ENCODE results near the gene MRPS23. TPM values are rescaled to one million over a fixed set of nuclear protein-coding genes. Genes with fewer than 3 reads are reported as not detected.

Gene MRPS23
- 10 to 100 TPM; 42.6 to 69.7 TPM for total RNA-seq

DNA sequence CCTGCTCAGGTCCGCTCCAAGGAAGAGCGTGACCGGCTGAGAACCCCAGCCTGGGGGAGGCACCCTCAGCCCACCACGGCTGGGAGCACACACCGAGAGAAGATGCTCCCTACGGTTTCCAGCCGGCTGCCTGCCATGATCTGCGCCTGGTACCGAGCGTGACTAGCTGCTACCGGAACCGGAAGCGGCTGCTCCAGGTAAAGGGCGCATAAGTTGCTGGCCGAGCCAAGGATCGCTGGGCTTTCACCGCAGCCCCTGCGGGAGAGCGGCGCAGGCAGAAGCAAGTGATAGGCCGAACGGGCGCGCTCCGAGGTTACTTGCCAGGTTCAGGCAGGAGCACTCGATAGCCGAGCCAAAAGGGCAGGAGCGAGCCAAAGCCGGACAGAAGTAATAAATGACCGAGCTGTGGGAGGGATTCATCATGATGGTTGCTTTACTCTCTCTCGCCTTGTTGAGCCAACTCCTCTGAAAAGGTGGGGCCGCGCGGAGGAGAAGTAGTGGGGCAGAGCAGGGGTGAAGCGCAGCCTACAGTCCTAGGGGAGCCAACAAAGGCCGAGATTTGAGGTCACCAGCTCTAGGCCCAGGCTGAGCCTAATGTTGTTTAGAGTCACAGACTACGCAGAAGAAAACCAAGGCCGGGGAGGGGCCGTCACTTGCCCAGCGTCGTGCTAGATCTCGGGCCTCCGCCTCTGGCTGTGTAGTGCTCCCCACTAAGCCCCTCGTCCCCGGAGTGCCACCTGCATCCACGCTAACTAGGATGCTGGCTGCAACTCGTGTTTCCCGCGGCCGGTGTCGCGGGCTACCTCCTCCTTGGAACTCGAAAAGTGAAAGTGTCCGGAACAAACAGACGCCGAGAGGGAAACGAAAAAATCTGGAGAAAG is at the start of gene MRPS23:
Gene MRPS23, minus strand, starts transcription at position 171 of the 881 bp plus-strand sequence. Its CDS starts 34 bp downstream, at position 137.
- no peaks in the 10 kb centered on the region for H3K27me3 Mint-ChIP-seq
- POLR2A ChIA-PET = interaction anchor here (0.5 to 1.4 kb wide), 7 partner anchors 49 to 502 kb away, joined by 3 to 22 read pairs (median 4); partner anchors contain the start of genes SRSF1 and SUPT4H1
- peaks cover 22% of the 10 kb centered on the region for H3K36me3 Mint-ChIP-seq (ENCODE audit: low read depth)
- DNase-seq = peak; percentile 99
- H3K9me3 Mint-ChIP-seq (ENCODE audit: low read depth) = no peaks in the 10 kb centered on the region
- ATAC-seq = peak; percentile 91
- H3K27ac Mint-ChIP-seq = peak within 1 kb of the TSS; percentile 95
- intact Hi-C loops (cut with DNase I, micrococcal nuclease) = loop anchor here (1.0 to 10.0 kb wide), 13 partner anchors 105 to 1018 kb away; partner anchors contain the start of genes AKAP1 (in 2 of the 2), SRSF1 (in 2 of the 2), C17orf67 (in 1 of the 2) and CUEDC1 (in 1 of the 2)
- CTCF ChIA-PET = interaction anchor here (0.6 to 15.7 kb wide), 9 partner anchors 9 to 1016 kb away, joined by 3 to 249 read pairs (median 4); partner anchors contain the start of genes C17orf67, DGKE and SRSF1
- H3K4me3 Mint-ChIP-seq = peak within 1 kb of the TSS; percentile 98
- H3K4me1 Mint-ChIP-seq = peaks cover 30% of the 10 kb centered on the region

DNA sequence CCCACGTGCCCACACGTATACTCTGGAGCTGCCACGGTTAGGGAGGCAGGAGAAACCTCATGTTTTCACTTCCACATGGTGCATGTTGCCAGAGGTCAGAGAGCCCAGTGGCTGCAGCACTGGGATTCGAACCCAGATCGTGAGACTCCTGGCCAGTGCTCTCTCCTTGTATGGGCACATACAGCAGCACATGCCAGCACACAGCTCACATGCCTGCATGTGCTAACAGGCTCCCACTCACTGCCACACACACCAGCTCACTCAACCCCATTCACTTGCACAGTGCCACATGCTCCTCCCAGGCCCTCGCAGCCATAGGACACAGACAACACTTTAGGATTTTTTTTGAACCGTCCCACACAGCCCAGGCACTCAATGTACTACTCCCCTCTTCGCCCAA is 49.5 kb upstream of the MRPS23 start:
- Mint-ChIP-seq H3K27ac (no peak overlapping the region), H3K4me1 (peaks cover 3% of the 10 kb centered on the region), H3K4me3 (no peak overlapping the region), H3K36me3 (ENCODE audit: low read depth) (no peaks in the 10 kb centered on the region), H3K27me3 (no peaks in the 10 kb centered on the region), H3K9me3 (ENCODE audit: low read depth) (no peaks in the 10 kb centered on the region)
- POLR2A ChIA-PET = no interaction called here
- intact Hi-C loops (cut with DNase I, micrococcal nuclease) = no loop called here
- DNase-seq (no peak), ATAC-seq (no peak)
- CTCF ChIA-PET = interaction anchor here (1.0 to 1.4 kb wide), 2 partner anchors 66 to 100 kb away, joined by 3 to 5 read pairs; no protein-coding TSS in a partner anchor

DNA sequence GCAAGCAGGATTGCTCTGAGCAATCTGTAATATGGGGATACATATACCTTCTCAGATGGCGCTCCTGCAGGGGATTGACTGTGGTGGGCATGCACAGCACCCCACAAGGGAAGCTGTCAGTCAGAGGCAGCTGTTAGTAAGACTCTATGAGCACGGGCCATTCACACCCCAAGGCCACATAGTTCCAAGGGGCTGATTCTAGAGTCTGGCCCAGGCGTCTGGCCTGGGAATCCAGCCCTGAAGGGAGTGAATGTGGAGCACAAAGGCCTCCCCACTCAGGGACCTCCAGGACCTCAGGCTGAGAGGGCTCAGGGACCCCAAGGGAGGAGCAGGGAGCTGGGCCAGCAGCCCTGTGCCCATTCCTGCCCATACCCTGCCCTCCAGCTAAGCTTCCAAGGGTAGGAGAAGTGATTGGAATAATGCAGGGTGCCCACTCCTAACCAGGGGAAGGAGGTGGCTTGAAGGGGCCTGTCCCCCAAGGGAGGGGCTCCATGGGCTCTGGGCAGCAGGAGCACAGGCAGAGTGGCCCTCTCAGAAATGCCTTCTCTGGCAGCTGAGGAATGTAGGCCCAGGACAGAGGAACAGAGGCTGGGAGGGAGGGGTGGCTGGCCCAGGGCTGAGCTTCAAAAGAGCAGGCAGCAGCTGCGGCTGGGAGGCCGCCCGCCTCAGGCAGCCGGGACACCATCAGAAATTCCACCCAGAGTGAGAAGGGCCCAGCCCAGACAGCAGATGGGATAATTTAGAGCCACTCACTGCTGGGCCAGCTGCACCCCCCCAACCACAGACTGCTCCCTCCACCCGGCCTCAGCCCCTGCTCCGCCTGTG is 48.9 kb upstream of the MRPS23 start:
- DNase-seq (no peak), ATAC-seq (no peak)
- ChIA-PET POLR2A (interaction anchor here (0.6 kb wide), 1 partner anchor 49 kb away, joined by 3 read pairs; the partner anchor contains the start of gene MRPS23), CTCF (interaction anchor here (0.6 to 1.4 kb wide), 4 partner anchors 65 to 144 kb away, joined by 3 to 5 read pairs (median 4); no protein-coding TSS in a partner anchor)
- Mint-ChIP-seq H3K27me3 (no peaks in the 10 kb centered on the region), H3K4me3 (no peak overlapping the region), H3K9me3 (ENCODE audit: low read depth) (no peaks in the 10 kb centered on the region), H3K36me3 (ENCODE audit: low read depth) (no peaks in the 10 kb centered on the region), H3K27ac (no peak overlapping the region), H3K4me1 (peaks cover 3% of the 10 kb centered on the region)
- intact Hi-C loops (cut with DNase I, micrococcal nuclease) = no loop called here

DNA sequence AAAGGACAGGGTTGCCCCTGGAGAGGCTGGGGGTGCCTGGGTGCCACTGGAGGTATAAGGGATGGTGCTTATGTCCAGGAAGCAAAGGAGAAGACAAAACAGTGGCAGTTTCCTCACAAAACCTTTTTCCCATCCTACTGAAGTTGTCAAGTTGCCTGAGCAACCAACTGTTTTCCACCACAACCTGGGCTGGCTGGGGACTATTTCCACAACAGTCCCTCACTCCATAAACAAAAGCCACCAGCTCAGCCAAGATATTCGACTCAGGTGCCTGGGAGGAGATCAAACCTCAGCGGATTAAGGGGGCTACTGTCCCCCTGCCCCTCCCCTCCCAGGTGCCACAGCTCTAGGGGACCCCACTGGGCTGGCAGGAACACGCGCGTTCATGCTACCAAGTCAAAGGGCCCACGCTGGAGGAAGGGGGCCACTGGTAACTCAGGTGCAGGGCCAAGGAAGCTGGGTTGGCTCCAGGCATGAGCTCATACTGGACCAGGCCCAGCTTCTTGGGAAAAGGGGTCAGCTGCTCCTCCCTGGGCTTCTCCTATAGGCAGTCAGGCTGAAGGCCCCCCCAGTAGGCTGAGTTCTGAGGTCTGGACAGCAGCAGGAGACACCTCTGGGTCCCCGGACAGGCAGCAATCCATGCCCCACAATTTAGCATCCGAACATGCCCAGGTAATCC is 45.7 kb upstream of the MRPS23 start:
- no peaks in the 10 kb centered on the region for H3K27me3 Mint-ChIP-seq
- DNase-seq (no peak), ATAC-seq (no peak)
- H3K9me3 Mint-ChIP-seq (ENCODE audit: low read depth) = no peaks in the 10 kb centered on the region
- POLR2A ChIA-PET = no interaction called here
- H3K27ac Mint-ChIP-seq = no peak overlapping the region
- H3K4me3 Mint-ChIP-seq = no peak overlapping the region
- no peaks in the 10 kb centered on the region for H3K36me3 Mint-ChIP-seq (ENCODE audit: low read depth)
- CTCF ChIA-PET = interaction anchor here (0.7 to 6.3 kb wide), 3 partner anchors 17 to 102 kb away, joined by 3 to 65 read pairs (median 8); no protein-coding TSS in a partner anchor
- intact Hi-C loops (cut with DNase I, micrococcal nuclease) = no loop called here
- peaks cover 3% of the 10 kb centered on the region for H3K4me1 Mint-ChIP-seq

DNA sequence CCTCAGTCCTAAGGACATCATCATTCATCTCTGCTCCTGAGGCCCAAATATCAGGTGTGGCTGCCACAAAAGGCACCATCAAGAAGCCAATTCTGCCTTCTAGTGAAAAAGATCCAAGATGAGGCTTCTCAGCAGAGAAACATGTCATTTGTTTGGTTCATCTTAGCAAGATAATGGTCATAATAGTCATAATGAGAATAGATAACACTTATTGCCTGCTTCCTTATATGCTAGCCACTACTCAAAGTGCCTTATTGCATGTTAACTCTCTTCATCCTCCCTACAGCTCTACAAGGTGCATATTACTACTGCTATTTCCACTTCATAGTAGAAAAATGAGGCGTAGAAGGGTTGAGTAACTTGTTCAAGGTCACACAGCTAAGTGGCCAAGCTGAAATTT is 45.0 kb upstream of the MRPS23 start:
- Mint-ChIP-seq H3K27ac (no peak overlapping the region), H3K4me3 (no peak overlapping the region), H3K27me3 (no peaks in the 10 kb centered on the region), H3K4me1 (peaks cover 3% of the 10 kb centered on the region), H3K36me3 (ENCODE audit: low read depth) (no peaks in the 10 kb centered on the region), H3K9me3 (ENCODE audit: low read depth) (no peaks in the 10 kb centered on the region)
- ATAC-seq = no peak
- POLR2A ChIA-PET = no interaction called here
- intact Hi-C loops (cut with DNase I, micrococcal nuclease) = no loop called here
- CTCF ChIA-PET = interaction anchor here (1.7 to 6.3 kb wide), 2 partner anchors 16 to 103 kb away, joined by 8 to 65 read pairs; no protein-coding TSS in a partner anchor
- DNase-seq = no peak

DNA sequence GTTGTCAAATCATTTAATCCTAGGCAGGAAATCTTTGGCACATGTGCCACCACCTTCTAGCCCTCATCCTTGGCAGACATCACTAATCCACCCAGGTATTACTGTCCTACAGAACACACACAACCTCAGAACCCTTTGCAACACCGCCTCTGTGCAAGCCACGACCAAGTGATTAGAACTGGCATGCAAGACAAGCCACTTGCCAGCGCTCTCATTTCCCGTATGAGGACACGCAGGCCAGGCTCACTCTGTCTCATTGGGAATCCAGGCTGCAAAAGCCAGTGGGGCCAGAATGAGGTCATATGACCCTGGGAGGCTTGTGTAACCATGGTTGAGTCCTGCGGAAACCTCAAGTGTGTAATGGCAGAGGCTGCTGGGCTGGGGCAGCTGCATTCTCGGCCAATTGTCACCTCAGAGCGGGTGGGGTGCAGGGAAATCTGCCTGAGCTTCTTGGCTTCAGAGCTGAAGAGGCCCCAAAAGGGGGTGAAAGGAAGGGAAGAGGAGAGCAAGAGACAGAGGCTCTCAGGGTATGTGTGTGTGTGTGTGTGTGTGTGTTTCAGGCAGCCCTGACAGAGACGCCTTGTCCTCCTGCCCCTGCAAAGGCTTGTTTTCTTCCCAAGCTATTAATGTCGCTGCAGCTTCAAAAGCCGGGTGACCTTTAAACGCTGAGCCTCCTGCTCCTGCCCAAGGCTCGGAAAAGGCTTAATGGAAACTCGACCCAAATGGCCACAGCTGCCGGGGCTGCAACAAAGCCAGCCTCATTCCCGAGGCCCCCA is 43.2 kb upstream of the MRPS23 start:
- Mint-ChIP-seq H3K36me3 (ENCODE audit: low read depth) (no peaks in the 10 kb centered on the region), H3K27me3 (no peaks in the 10 kb centered on the region), H3K9me3 (ENCODE audit: low read depth) (no peaks in the 10 kb centered on the region), H3K4me1 (peaks cover 3% of the 10 kb centered on the region), H3K4me3 (no peak overlapping the region), H3K27ac (no peak overlapping the region)
- DNase-seq = no peak
- intact Hi-C loops (cut with DNase I, micrococcal nuclease) = loop anchor here (1.0 to 2.0 kb wide), 5 partner anchors 102 to 279 kb away; no protein-coding TSS in a partner anchor
- ChIA-PET CTCF (interaction anchor here (0.5 to 6.3 kb wide), 32 partner anchors 8 to 1080 kb away, joined by 3 to 65 read pairs (median 4); no protein-coding TSS in a partner anchor), POLR2A (no interaction called here)
- peak; percentile 14 for ATAC-seq

DNA sequence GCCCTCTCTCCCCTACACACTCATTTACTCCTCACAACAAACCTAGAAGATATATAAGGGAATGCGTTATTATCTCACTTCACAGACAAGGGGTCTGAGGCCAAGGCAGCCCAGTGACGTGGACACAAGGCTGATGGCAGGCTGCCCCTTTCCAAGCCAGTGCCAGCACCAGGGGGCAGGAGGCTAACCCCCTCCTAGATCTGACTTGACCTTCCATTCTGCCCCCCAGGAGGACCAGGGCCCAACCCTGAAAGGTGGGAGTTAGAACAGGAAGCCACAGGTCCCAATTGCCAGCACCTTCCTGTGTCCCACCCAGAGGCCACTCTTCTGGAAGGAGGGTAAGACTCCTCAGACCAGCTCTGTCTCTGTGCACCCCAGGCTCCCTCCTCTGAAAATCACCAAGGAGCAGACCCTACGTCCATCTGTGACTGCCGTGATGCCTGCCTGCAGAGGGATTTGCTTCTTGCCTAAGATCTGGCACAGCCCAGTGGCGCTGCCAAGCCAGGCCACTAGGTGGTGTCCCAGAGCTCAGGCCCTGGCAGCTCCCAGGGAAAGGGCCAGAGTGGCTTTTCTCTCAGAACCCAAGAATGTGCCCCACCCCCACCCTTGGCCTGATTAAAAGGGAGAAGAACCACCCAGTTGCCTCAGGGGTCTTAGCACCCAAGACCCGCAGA is 42.4 kb upstream of the MRPS23 start:
- H3K9me3 Mint-ChIP-seq (ENCODE audit: low read depth) = no peaks in the 10 kb centered on the region
- no peaks in the 10 kb centered on the region for H3K36me3 Mint-ChIP-seq (ENCODE audit: low read depth)
- ATAC-seq (peak; percentile 98), DNase-seq (peak; percentile 89)
- H3K4me3 Mint-ChIP-seq = no peak overlapping the region
- ChIA-PET CTCF (interaction anchor here (0.5 to 6.3 kb wide), 26 partner anchors 8 to 1081 kb away, joined by 3 to 65 read pairs (median 4); no protein-coding TSS in a partner anchor), POLR2A (no interaction called here)
- intact Hi-C loops (cut with DNase I, micrococcal nuclease) = loop anchor here (1.0 to 2.0 kb wide), 5 partner anchors 103 to 280 kb away; no protein-coding TSS in a partner anchor
- no peak overlapping the region for H3K27ac Mint-ChIP-seq
- peaks cover 3% of the 10 kb centered on the region for H3K4me1 Mint-ChIP-seq
- no peaks in the 10 kb centered on the region for H3K27me3 Mint-ChIP-seq

DNA sequence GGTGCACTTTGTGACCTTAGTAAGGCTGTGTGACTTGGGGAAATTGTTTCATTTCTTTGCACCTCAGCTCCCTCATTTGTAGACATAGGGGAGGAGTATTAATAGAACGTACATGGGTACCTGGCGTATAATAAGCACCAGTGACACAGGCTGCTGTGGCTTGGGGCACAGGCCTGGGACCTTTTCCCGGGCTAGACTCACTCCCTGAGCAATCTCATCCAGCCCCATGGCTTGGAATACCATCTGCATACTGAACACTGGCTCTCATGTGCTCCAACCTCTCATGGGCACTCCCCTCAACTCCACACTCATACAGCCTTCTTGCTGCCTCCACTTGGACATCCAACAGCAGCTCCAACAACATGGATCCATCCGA is 41.0 kb upstream of the MRPS23 start:
- DNase-seq = no peak
- Mint-ChIP-seq H3K4me3 (no peak overlapping the region), H3K27ac (no peak overlapping the region), H3K9me3 (ENCODE audit: low read depth) (no peaks in the 10 kb centered on the region), H3K4me1 (peaks cover 3% of the 10 kb centered on the region), H3K36me3 (ENCODE audit: low read depth) (no peaks in the 10 kb centered on the region), H3K27me3 (no peaks in the 10 kb centered on the region)
- intact Hi-C loops (cut with DNase I, micrococcal nuclease) = no loop called here
- CTCF ChIA-PET = interaction anchor here (0.6 to 6.3 kb wide), 6 partner anchors 11 to 1082 kb away, joined by 3 to 65 read pairs (median 4); no protein-coding TSS in a partner anchor
- no peak for ATAC-seq
- POLR2A ChIA-PET = no interaction called here

DNA sequence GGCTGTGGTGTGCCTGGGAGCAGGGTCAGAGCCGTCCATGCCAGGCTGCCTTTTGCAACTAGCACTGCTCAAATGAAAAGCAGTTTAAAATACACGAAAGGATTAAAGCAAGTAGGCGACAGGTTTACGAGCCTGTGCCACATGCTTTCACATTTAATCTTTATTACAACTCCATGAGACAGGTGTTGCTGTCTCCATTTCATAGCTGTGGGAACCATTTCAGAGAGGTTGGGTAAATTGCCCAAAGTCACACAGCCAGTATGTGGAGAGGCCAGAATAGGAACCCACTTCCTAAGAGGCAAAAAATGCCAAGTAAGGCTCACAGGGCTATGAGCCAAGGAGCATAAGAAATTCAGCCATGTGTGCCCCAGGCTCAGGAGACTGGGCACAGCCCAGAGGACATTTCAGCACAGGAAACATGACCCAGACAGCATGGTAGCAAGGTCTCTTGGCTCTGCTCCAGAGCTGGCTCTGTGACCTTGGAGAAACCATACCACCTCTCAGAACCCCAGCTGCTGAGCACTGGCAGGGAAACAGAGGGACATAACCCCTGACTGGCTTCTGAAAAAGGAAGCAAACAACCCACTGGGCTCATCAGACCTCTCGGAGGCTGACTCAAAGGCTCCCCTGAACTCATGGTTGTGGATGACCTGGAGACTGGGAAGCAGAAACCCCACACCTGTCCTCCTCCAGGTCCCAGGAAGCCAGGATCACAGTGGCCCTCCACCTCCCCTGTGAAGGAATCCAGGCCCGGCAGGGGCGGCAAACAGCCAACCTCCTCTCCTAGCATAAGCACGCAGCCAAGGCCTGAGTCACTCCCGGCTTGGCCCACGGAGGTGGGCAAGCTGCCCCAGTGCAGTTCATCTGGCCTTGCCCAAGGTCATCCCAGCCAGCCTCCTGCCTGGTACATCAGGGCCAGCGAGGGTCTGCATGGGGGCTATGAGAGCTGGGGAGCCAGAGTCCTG is 40.3 kb upstream of the MRPS23 start:
- DNase-seq = no peak
- intact Hi-C loops (cut with DNase I, micrococcal nuclease) = no loop called here
- Mint-ChIP-seq H3K27me3 (no peaks in the 10 kb centered on the region), H3K4me3 (no peak overlapping the region), H3K4me1 (peaks cover 3% of the 10 kb centered on the region), H3K9me3 (ENCODE audit: low read depth) (no peaks in the 10 kb centered on the region), H3K36me3 (ENCODE audit: low read depth) (no peaks in the 10 kb centered on the region), H3K27ac (no peak overlapping the region)
- no peak for ATAC-seq
- POLR2A ChIA-PET = no interaction called here
- CTCF ChIA-PET = interaction anchor here (0.6 to 6.3 kb wide), 6 partner anchors 11 to 1081 kb away, joined by 3 to 65 read pairs (median 4); no protein-coding TSS in a partner anchor

Data from activated CD4-positive, alpha-beta T cell treated with anti-CD3 and anti-CD28 coated beads for 36 hours (primary cell).